ENCODE results near the gene NAA16. TPM values are rescaled to one million over a fixed set of nuclear protein-coding genes. Genes with fewer than 3 reads are reported as not detected.

NAA16 gene
- total RNA-seq, 2 donors from 2014 or later, result 47.8 to 50.6 TPM

- Histone ChIP-seq H3K9me3 (no peaks in the 10 kb centered on the region), H3K4me3 (no peak overlapping the region), H3K36me3 (replicated peaks in 1 of 2; ENCODE audit: insufficient read depth in 1 of 2, low read depth in 2 of 2) (no peaks in the 10 kb centered on the region), H3K27me3 (no peaks in the 10 kb centered on the region), H3K27ac (no peak overlapping the region), H3K4me1 (no peaks in the 10 kb centered on the region)
- TF ChIP-seq, protein P1, sequence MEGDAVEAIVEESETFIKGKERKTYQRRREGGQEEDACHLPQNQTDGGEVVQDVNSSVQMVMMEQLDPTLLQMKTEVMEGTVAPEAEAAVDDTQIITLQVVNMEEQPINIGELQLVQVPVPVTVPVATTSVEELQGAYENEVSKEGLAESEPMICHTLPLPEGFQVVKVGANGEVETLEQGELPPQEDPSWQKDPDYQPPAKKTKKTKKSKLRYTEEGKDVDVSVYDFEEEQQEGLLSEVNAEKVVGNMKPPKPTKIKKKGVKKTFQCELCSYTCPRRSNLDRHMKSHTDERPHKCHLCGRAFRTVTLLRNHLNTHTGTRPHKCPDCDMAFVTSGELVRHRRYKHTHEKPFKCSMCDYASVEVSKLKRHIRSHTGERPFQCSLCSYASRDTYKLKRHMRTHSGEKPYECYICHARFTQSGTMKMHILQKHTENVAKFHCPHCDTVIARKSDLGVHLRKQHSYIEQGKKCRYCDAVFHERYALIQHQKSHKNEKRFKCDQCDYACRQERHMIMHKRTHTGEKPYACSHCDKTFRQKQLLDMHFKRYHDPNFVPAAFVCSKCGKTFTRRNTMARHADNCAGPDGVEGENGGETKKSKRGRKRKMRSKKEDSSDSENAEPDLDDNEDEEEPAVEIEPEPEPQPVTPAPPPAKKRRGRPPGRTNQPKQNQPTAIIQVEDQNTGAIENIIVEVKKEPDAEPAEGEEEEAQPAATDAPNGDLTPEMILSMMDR (IDR thresholded peaks at IDR 0.05), result no peak
- TF ChIP-seq POLR2A (IDR thresholded peaks at IDR 0.05), result no peak
- ATAC-seq (no peak), DNase-seq (no peak)
- 89 to 90% methylated on average over 4 of the region's 4 CpGs for WGBS, 2 donors
- intact Hi-C loops (cut with DNase I), result no loop called here
Measured at GRCh38 chr13:41401366-41401765, 90.3 kb downstream of the NAA16 start.

DNA sequence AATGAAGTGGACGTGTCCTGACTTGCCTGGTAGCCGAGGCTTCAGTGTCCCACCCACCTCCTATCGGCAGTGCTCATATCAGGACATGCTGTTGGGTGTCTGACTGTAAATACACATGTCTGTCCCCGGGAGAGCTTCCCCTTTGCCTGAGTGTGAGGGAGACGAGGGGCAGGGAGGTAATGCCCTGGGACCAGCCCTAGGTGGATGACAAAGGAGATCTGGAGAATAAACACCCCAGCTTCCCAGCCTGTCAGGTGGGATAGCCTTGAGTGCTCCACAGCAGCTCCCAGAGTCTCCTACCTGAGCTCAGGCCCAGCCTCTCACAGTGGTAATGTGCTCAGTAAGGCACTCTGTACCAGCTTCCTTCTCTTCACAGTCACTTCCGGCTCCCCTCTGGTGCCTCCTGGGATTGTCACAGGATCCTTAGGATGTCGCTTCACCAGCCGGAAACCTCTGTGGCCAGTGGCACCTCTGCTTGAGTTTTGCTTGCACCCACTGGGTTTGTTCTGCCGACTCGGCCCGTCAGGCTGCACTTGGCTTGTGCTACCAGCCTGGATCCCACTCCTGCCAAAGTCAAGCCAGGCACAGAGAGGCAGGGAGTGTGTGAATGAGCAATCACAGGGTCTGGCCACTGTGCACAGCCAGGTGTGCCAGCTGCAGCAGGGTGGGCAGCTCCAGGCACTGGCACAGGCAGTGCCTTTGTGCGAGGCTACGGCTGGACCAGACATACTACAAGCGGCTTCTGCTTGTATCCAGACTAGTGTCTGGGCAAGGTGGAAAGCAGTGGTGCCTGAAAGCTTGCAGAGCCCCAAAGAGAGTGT lies 91.8 kb downstream of the NAA16 start:
- 79 to 86% methylated on average over 14 of the region's 14 CpGs for WGBS, 2 donors
- DNase-seq, result no peak

GRCh38 chr13:41403983-41404382 lies 92.9 kb downstream of the NAA16 start:
- WGBS, 2 donors, result 94 to 95% methylated on average over 4 of the region's 4 CpGs
- Histone ChIP-seq H3K36me3 (replicated peaks in 1 of 2; ENCODE audit: insufficient read depth in 1 of 2, low read depth in 2 of 2) (no peaks in the 10 kb centered on the region), H3K4me3 (no peak overlapping the region), H3K9me3 (no peaks in the 10 kb centered on the region), H3K27me3 (no peaks in the 10 kb centered on the region), H3K27ac (no peak overlapping the region), H3K4me1 (no peaks in the 10 kb centered on the region)
- no peak for TF ChIP-seq POLR2A (IDR thresholded peaks at IDR 0.05)
- TF ChIP-seq, protein P1 (IDR thresholded peaks at IDR 0.05), result no peak
- DNase-seq (no peak), ATAC-seq (no peak)
- intact Hi-C loops (cut with DNase I), result no loop called here

More for the DNA sequence above, 91.8 kb downstream of the NAA16 start:
- Histone ChIP-seq H3K9me3 (no peaks in the 10 kb centered on the region), H3K27me3 (no peaks in the 10 kb centered on the region), H3K4me3 (no peak overlapping the region), H3K36me3 (replicated peaks in 1 of 2; ENCODE audit: insufficient read depth in 1 of 2, low read depth in 2 of 2) (no peaks in the 10 kb centered on the region), H3K4me1 (no peaks in the 10 kb centered on the region), H3K27ac (no peak overlapping the region)
- TF ChIP-seq, protein P1 (IDR thresholded peaks at IDR 0.05), result no peak
- no peak for TF ChIP-seq POLR2A (IDR thresholded peaks at IDR 0.05)
- no peak for ATAC-seq
- intact Hi-C loops (cut with DNase I), result no loop called here

DNA sequence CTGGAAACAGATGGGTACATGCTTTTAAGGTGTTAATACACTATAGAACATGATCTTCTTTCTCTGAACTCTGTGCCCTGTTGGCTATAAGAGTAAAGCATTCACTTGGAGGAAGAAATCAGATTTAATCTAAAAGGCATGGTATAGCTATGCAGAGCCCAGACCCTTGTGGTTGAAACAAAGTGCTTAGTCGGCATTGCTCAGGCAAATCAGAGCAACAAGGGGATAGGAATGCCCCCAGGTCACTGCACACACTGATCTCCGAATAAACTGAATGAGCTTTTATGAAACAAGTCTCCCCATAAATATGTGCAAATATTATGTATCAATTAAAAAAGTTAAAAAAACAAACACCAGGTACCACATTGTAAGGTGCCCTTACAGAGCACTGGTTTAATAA lies 94.3 kb downstream of the NAA16 start:
- no peak overlapping the region for H3K27ac ChIP-seq
- H3K27me3 ChIP-seq, result no peaks in the 10 kb centered on the region
- ATAC-seq (no peak), DNase-seq (no peak)
- TF ChIP-seq, protein P1 (IDR thresholded peaks at IDR 0.05), result no peak
- TF ChIP-seq POLR2A (IDR thresholded peaks at IDR 0.05), result no peak
- no peaks in the 10 kb centered on the region for H3K36me3 ChIP-seq (replicated peaks in 1 of 2; ENCODE audit: insufficient read depth in 1 of 2, low read depth in 2 of 2)
- 51 to 64% methylated on average over 2 of the region's 2 CpGs for WGBS, 2 donors
- intact Hi-C loops (cut with DNase I), result no loop called here
- no peaks in the 10 kb centered on the region for H3K4me1 ChIP-seq
- H3K9me3 ChIP-seq, result no peaks in the 10 kb centered on the region
- no peak overlapping the region for H3K4me3 ChIP-seq

DNA sequence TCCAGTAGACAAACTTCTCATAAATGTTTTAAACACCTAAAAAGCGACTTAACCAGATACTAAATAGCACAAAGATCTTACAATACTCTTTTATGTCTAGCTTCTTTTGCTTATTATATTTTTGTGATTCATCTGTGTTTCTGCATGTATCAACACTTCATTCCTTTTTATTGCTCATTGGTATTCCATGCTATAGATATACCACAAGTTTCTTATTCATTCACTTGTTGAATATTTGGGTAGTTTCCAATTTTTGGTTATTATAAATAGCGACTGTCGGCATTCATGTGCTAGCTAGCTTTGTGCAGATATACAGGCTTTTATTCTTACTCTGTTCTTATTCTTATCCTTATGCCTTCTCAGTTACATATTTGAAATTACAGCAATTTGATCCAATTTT lies 96.3 kb downstream of the NAA16 start:
- ATAC-seq (no peak), DNase-seq (no peak)
- Histone ChIP-seq H3K36me3 (replicated peaks in 1 of 2; ENCODE audit: insufficient read depth in 1 of 2, low read depth in 2 of 2) (no peaks in the 10 kb centered on the region), H3K4me3 (no peak overlapping the region), H3K4me1 (no peaks in the 10 kb centered on the region), H3K27ac (no peak overlapping the region), H3K9me3 (no peaks in the 10 kb centered on the region), H3K27me3 (no peaks in the 10 kb centered on the region)
- intact Hi-C loops (cut with DNase I), result no loop called here
- WGBS, 2 donors, result 50 to 57% methylated on average over 3 of the region's 3 CpGs
- no peak for TF ChIP-seq POLR2A (IDR thresholded peaks at IDR 0.05)

All from body of pancreas (tissue), 4 donors.